Measurements from ENCODE around the gene AUTS2.

DNA sequence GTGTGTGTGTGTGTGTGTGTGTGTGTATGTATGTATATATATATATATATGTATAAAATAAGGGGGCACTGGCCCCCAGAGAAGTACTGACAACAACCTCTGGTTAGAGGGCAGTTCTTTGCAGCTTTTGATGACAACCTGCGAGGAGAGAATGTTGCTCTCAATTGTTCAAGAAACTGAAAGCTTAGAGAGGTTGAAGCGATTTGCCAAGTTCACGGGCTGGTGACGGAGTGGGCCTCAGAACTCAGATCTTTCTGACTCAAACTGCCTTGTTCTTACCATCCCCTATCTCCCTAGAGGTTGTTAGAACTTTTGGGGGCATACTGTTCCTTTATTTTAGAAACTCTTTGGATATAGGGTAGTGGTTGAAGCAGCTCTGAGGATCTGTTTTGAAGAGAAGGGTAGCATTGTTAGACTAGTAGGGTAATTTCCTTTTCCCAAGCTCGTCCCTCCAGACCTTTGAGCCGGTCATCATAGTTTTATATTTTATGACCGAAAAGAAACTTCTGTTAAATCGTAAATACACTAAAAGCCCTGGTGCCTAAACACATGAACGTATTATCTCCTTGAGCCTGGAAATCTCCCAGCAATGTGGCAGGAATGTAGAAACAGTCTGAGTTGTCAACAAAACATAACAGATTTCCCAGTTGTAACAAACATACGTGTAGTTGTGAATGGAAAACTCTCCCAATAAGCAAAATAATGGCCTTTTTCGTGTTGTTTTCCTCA, 992.0 kb downstream of the AUTS2 start:
- TF ChIP-seq, protein P1, sequence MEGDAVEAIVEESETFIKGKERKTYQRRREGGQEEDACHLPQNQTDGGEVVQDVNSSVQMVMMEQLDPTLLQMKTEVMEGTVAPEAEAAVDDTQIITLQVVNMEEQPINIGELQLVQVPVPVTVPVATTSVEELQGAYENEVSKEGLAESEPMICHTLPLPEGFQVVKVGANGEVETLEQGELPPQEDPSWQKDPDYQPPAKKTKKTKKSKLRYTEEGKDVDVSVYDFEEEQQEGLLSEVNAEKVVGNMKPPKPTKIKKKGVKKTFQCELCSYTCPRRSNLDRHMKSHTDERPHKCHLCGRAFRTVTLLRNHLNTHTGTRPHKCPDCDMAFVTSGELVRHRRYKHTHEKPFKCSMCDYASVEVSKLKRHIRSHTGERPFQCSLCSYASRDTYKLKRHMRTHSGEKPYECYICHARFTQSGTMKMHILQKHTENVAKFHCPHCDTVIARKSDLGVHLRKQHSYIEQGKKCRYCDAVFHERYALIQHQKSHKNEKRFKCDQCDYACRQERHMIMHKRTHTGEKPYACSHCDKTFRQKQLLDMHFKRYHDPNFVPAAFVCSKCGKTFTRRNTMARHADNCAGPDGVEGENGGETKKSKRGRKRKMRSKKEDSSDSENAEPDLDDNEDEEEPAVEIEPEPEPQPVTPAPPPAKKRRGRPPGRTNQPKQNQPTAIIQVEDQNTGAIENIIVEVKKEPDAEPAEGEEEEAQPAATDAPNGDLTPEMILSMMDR (IDR thresholded peaks at IDR 0.05): no peak
- no peak for TF ChIP-seq POLR2A (IDR thresholded peaks at IDR 0.05)

All from thyroid gland (tissue), 4 donors.